C4-2B (cell line): ENCODE results near the gene KCND1.
A peak's percentile ranks its signal among the peaks of the same experiment; 100 is the strongest.

Source experiments
- H3K27ac ChIP-seq: fragments of 450-650 bp; 2 replicates; pipeline ENCODE4 v1.5.1; 2017
- ZFX ChIP-seq: fragments of 450-650 bp; IDR thresholded peaks from 2 replicates; pipeline ENCODE4 v1.6.1; 2017
- TF ChIP-seq, protein P1 (sequence below): fragments of 450-650 bp; conservative IDR thresholded peaks from 2 replicates; pipeline ENCODE4 v1.5.1; 2017; ENCODE audit warnings: mild to moderate bottlenecking

The KCND1 gene

DNA sequence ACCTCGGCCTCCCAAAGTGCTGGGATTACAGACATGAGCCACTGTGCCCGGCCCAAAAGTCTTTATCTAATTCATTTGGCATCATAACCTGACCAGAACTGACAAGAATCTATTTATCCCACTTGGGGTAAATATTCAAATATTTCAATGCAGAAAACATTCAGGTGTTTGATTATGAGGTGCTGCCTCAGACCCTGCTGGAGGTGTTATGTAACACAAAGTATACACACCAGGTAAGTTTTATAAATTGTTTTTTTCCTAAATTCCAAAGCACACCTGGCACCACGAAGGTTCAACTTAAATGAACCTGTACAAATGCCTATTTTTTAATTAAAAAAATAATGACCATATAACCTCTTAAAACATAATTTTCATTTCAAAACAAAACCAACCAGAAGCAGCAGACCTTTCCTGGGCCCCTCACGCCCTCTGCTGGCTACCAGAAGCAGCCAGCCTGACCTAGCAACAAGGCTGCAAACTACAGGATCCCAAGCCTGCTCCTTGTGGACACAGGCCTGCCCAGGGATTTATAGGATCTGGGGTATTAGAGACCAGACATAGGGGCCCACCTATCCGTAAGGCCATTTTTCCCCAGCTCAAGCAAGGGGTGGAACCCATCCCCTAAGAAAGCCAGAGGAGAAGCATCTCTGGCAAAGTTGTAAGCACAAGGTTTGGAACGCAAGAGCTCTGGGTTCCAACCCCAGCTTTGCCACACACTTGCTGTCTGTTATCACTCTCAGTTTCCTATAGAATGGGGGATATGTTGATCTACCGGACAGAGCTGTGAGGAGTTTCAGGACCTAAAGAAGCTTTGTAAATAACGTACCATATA is 25.9 kb downstream of the KCND1 start:
- TF ChIP-seq ZFX = no peak
- TF ChIP-seq, protein P1, sequence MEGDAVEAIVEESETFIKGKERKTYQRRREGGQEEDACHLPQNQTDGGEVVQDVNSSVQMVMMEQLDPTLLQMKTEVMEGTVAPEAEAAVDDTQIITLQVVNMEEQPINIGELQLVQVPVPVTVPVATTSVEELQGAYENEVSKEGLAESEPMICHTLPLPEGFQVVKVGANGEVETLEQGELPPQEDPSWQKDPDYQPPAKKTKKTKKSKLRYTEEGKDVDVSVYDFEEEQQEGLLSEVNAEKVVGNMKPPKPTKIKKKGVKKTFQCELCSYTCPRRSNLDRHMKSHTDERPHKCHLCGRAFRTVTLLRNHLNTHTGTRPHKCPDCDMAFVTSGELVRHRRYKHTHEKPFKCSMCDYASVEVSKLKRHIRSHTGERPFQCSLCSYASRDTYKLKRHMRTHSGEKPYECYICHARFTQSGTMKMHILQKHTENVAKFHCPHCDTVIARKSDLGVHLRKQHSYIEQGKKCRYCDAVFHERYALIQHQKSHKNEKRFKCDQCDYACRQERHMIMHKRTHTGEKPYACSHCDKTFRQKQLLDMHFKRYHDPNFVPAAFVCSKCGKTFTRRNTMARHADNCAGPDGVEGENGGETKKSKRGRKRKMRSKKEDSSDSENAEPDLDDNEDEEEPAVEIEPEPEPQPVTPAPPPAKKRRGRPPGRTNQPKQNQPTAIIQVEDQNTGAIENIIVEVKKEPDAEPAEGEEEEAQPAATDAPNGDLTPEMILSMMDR = peak; percentile 83
- H3K27ac ChIP-seq = no peak overlapping the region

DNA sequence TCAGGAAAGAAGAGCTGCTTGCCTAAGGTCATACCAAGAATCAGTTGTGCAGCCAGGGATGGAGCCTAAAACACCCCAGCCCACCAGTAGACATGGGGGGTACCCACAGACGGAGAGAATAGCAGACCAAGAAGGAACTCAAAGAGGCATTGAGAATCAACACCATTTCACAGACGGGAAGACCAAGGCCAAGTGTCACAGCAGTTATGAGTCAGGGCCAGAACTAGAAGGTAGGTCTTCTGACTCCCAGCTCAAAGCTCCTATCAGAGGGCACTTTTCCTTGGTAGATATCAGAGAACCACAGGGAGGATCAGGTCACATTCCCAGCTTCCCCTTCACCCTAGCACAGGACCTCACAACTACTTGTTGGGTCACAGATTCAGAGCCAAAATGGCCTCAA is 28.7 kb downstream of the KCND1 start:
- no peak for TF ChIP-seq ZFX
- TF ChIP-seq, protein P1 = no peak
- H3K27ac ChIP-seq = no peak overlapping the region

DNA sequence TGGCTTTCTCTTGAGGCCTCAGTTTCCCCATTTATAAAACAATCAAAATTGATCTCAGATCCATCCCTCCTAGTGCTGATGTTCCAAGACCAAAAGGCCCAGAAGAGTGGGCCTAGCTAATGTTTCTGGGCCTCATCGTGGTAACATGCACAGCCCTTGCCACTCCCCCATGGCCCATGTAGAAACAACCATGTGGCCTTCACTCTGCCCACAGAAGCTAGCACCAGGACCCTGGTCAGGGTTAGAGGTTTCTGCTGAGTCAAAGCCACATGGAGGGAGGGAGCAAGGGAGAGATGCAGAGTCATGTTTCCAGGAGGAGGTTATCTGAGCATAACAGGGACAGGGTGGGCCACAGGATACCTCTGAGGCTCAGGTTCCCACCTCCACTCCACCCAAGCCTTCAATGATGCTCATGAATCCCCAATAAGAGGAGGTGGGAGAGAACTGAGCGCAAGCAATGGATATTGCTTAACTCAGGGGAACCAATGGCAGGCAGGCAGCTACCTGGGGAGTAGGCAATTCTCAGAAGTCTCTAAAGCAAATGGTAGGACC is 31.2 kb downstream of the KCND1 start:
- H3K27ac ChIP-seq = no peak overlapping the region
- no peak for TF ChIP-seq ZFX
- TF ChIP-seq, protein P1 = no peak

DNA sequence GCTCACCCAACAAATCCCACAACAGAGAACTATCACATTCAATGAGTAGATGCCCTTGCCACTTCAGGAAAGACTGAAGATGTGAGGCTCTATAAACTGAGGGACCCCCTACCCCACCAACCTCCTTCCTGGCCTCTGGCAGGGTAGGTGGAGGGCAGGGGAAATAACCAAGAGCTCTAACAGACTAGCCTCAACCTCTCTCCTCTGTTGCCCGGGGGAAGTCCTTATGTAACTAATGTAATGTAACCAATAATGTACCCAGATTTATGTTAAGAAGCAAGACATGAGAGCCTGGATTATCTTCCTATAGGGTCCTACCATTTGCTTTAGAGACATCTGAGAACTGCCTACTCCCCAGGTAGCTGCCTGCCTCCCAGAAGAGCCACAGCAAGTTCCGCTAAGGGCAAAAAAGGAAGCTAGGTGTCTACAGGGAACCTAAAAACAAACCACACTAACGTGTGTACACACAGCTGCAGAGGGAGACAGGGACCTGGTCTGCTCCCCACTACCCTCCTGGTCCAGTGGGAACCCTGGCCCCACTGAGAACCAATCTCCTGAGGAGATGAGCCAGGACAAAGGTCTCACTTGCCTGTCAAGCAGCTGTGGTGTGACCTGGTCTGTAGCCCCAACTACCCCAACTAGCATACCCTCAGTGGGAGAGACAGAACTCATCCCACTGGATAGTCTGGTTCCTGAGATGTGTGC is 32.0 kb downstream of the KCND1 start:
- no peak for TF ChIP-seq ZFX
- TF ChIP-seq, protein P1 = no peak
- no peak overlapping the region for H3K27ac ChIP-seq

DNA sequence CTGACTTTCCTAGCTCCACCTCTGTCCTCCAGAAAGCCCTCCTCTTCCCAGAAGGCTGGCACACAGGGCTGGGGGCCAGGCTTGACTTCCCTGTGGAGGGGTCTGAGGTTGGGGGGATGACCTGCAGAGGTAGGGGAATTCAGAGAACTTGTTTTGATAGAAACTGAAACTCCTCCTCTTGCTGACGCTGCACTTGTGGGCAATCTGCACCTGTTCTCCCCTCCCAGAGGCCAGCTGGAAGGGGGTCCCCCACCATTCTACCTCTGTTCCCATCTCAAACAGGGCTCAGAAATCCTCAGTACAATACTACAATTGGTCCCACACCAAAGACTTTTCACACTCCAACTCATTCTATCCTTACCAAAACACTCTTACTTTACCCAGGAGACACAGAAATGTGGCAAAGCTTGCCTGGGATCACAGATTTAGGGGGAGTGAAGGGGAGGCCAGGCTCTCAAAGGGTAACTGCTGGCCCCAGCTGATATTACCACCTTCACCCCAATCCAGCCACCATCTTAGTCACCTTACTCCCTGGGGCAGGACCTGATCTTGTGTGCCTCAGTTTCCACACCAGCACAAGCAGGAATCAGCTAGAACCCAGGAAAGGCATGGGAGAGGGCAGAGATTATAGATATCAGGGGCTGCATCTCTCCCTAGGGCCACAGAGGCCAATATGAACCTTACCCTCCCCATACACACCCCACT is 32.8 kb downstream of the KCND1 start:
- H3K27ac ChIP-seq = no peak overlapping the region
- no peak for TF ChIP-seq ZFX
- TF ChIP-seq, protein P1 = no peak

DNA sequence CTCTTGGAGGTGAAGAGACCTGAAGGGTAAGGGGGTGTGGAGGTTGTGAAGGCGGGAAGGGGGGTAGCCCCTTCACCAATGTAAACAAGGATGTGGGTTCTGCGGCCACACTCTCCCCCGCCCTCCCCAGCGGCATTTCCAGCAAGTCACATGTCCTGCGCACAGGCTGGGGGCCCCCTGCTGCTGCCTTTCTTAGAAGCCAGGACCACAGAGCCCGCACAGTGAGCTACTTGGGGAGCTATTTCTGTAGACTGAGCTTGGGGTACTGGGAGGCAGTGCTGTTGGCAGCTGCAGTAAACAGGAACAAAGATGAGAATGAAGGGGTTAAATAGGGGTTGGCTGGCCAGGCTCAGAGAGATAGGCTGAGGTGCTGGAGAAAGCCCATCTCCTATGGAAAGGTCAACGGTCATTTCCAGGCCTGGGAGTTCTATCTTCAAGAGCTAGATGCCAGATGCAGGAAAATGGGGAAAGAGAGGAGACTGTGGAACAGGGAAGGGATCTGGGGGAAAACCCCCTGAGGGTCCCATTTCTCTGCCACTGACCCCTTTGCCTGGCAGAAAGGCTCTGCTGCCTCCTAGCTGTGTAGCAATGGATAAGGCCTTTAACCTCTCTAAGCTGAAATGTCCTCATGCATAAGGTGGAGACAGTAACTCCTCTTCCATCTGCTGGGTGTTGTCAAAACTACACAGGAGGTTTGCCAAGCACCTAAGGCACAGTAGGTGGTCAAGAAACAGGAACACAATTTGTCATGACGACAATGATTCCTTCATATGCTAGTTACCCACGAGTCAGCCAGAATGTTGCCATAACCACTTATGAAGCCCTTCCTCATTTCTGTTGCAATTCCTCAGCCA is 34.4 kb downstream of the KCND1 start:
- TF ChIP-seq, protein P1 = no peak
- no peak for TF ChIP-seq ZFX
- H3K27ac ChIP-seq = no peak overlapping the region
